PFSK-1 (cell line): ENCODE data around the gene ASNSD1.

Experiments used
- FOXP2 ChIP-seq: optimal IDR thresholded peaks from 2 replicates; pipeline ENCODE3; 2011; ENCODE audit warnings: borderline replicate concordance, control low read depth, inconsistent platforms; ENCODE audit not compliant: insufficient read depth; ENCODE audit errors: extremely low read length, extremely low read depth
- POLR2AphosphoS5 ChIP-seq: IDR thresholded peaks from 2 replicates; pipeline ENCODE4 v1.6.1; 2012; ENCODE audit warnings: low read depth, mild to moderate bottlenecking, control low read depth, low read length, moderate library complexity
- SIN3A ChIP-seq: IDR thresholded peaks from 2 replicates; pipeline ENCODE4 v1.6.1; 2012; ENCODE audit warnings: mild to moderate bottlenecking, low read length, moderate library complexity, borderline replicate concordance; ENCODE audit not compliant: insufficient read depth
- TAF1 ChIP-seq: IDR thresholded peaks from 2 replicates; pipeline ENCODE4 v1.6.1; 2012; ENCODE audit warnings: low read length, control low read depth, borderline replicate concordance; ENCODE audit not compliant: insufficient read depth
- TF ChIP-seq, protein P1 (sequence below), 2 experiments: IDR thresholded peaks; 2 replicates each; pipeline versions ENCODE4 v1.6.1 to v1.8.0; 2011 to 2012; ENCODE audit warnings: low read depth in 2 of 2, low read length in 2 of 2, control low read depth in 1 of 2, inconsistent platforms in 1 of 2, mild to moderate bottlenecking in 1 of 2, moderate library complexity in 1 of 2; ENCODE audit not compliant: insufficient read depth in 1 of 2

DNA sequence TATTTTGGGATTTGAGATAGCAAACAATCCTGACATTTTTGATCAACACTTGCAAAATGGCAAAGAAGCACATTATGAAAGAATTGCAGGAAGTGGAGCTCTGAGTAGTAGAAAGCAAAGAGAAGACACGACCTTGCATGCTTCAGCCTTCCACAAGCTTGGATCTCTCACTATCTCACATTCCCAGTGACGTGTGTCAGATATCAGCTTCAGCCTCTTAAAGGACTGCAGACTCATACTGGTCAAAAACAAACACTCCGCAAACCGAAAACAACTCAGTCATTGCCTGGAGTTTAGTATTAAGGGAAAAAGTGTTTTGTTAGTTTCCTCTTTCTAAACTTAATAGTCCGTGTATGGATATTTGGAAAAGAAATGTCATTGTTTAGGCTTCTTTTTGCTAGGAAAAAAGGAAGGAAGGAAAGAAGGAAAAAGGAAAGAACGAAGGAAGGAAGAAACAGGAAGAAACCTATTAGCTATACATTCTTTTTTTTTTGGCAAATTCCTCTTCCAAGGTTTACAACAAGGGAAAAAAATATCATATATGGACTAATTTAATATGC is 48.1 kb upstream of the ASNSD1 start:
- TF ChIP-seq POLR2AphosphoS5: no peak
- no peak for TF ChIP-seq SIN3A
- no peak for TF ChIP-seq TAF1
- TF ChIP-seq, protein P1, sequence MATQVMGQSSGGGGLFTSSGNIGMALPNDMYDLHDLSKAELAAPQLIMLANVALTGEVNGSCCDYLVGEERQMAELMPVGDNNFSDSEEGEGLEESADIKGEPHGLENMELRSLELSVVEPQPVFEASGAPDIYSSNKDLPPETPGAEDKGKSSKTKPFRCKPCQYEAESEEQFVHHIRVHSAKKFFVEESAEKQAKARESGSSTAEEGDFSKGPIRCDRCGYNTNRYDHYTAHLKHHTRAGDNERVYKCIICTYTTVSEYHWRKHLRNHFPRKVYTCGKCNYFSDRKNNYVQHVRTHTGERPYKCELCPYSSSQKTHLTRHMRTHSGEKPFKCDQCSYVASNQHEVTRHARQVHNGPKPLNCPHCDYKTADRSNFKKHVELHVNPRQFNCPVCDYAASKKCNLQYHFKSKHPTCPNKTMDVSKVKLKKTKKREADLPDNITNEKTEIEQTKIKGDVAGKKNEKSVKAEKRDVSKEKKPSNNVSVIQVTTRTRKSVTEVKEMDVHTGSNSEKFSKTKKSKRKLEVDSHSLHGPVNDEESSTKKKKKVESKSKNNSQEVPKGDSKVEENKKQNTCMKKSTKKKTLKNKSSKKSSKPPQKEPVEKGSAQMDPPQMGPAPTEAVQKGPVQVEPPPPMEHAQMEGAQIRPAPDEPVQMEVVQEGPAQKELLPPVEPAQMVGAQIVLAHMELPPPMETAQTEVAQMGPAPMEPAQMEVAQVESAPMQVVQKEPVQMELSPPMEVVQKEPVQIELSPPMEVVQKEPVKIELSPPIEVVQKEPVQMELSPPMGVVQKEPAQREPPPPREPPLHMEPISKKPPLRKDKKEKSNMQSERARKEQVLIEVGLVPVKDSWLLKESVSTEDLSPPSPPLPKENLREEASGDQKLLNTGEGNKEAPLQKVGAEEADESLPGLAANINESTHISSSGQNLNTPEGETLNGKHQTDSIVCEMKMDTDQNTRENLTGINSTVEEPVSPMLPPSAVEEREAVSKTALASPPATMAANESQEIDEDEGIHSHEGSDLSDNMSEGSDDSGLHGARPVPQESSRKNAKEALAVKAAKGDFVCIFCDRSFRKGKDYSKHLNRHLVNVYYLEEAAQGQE (IDR thresholded peaks at IDR 0.05; ENCODE audit: insufficient read depth in 1 of 2, low read depth in 2 of 2, low read length in 2 of 2): no peak
- no peak for TF ChIP-seq FOXP2
